Measurements from ENCODE around the gene RXFP1.

Gene RXFP1

GRCh38 chr4:158496030-158496741, 25.5 kb upstream of the RXFP1 start:
- CTCF ChIA-PET: interaction anchor here (0.6 to 1.5 kb wide), 10 partner anchors 12 to 354 kb away, joined by 3 to 8 read pairs (median 4); no protein-coding TSS in a partner anchor
- POLR2A ChIA-PET: no interaction called here
- peak; percentile 54 for DNase-seq (ENCODE audit: extremely low spot score)
- TF ChIP-seq LEF1 (IDR thresholded peaks at IDR 0.05; ENCODE audit: borderline replicate concordance): no peak
- no peak for TF ChIP-seq BHLHE40 (IDR thresholded peaks at IDR 0.05; ENCODE audit: borderline replicate concordance)
- no peak for TF ChIP-seq NFRKB (IDR thresholded peaks at IDR 0.05)
- TF ChIP-seq L3MBTL2 (conservative IDR thresholded peaks at IDR 0.05): no peak
- no peak for TF ChIP-seq SP1 (IDR thresholded peaks at IDR 0.05)
- TF ChIP-seq FOXM1 (IDR thresholded peaks at IDR 0.05; ENCODE audit: borderline replicate concordance): no peak
- TF ChIP-seq ARNT (IDR thresholded peaks at IDR 0.05): no peak
- no peak for TF ChIP-seq FOXK2 (IDR thresholded peaks at IDR 0.05)
- TF ChIP-seq SUZ12 (IDR thresholded peaks at IDR 0.05): no peak
- no peak for TF ChIP-seq HDGF (IDR thresholded peaks at IDR 0.05; ENCODE audit: borderline replicate concordance)
- TF ChIP-seq CTBP1 (IDR thresholded peaks at IDR 0.05; ENCODE audit: borderline replicate concordance): no peak
- TF ChIP-seq ELF4 (IDR thresholded peaks at IDR 0.05): no peak
- TF ChIP-seq FOXA1 (IDR thresholded peaks at IDR 0.05): no peak
- no peak for TF ChIP-seq TARDBP (IDR thresholded peaks at IDR 0.05)

- CTCF ChIA-PET: no interaction called here
- TF ChIP-seq SP1 (IDR thresholded peaks at IDR 0.05): no peak
- TF ChIP-seq SUZ12 (IDR thresholded peaks at IDR 0.05): no peak
- TF ChIP-seq LEF1 (IDR thresholded peaks at IDR 0.05; ENCODE audit: borderline replicate concordance): no peak
- no peak for TF ChIP-seq CTBP1 (IDR thresholded peaks at IDR 0.05; ENCODE audit: borderline replicate concordance)
- no peak for TF ChIP-seq FOXM1 (IDR thresholded peaks at IDR 0.05; ENCODE audit: borderline replicate concordance)
- no peak for TF ChIP-seq ELF4 (IDR thresholded peaks at IDR 0.05)
- no peak for TF ChIP-seq FOXK2 (IDR thresholded peaks at IDR 0.05)
- no peak for TF ChIP-seq FOXA1 (IDR thresholded peaks at IDR 0.05)
- no peak for TF ChIP-seq HDGF (IDR thresholded peaks at IDR 0.05; ENCODE audit: borderline replicate concordance)
- TF ChIP-seq L3MBTL2 (conservative IDR thresholded peaks at IDR 0.05): no peak
- no peak for TF ChIP-seq PKNOX1 (IDR thresholded peaks at IDR 0.05)
- TF ChIP-seq ZNF384 (IDR thresholded peaks at IDR 0.05): no peak
- TF ChIP-seq TARDBP (IDR thresholded peaks at IDR 0.05): no peak
- DNase-seq (ENCODE audit: extremely low spot score): no peak
- POLR2A ChIA-PET: no interaction called here
Observed at GRCh38 chr4:158500054-158500453, 21.6 kb upstream of the RXFP1 start.

- POLR2A ChIA-PET: no interaction called here
- CTCF ChIA-PET: interaction anchor here (2.1 kb wide), 1 partner anchor 17 kb away, joined by 8 read pairs; no protein-coding TSS in a partner anchor
- TF ChIP-seq TARDBP (IDR thresholded peaks at IDR 0.05) (no peak), FOXA1 (IDR thresholded peaks at IDR 0.05) (no peak), CTBP1 (IDR thresholded peaks at IDR 0.05; ENCODE audit: borderline replicate concordance) (no peak), NFRKB (IDR thresholded peaks at IDR 0.05) (no peak), LEF1 (IDR thresholded peaks at IDR 0.05; ENCODE audit: borderline replicate concordance) (no peak), FOXM1 (IDR thresholded peaks at IDR 0.05; ENCODE audit: borderline replicate concordance) (no peak), SUZ12 (IDR thresholded peaks at IDR 0.05) (no peak), ELF4 (IDR thresholded peaks at IDR 0.05) (no peak), ZNF384 (IDR thresholded peaks at IDR 0.05) (no peak), SP1 (IDR thresholded peaks at IDR 0.05) (no peak), ARNT (IDR thresholded peaks at IDR 0.05) (no peak), HDGF (IDR thresholded peaks at IDR 0.05; ENCODE audit: borderline replicate concordance) (no peak)
- no peak for DNase-seq (ENCODE audit: extremely low spot score)
Observed at GRCh38 chr4:158513256-158513655, 8.4 kb upstream of the RXFP1 start.

- ChIA-PET CTCF (no interaction called here), POLR2A (no interaction called here)
- TF ChIP-seq ELF4 (IDR thresholded peaks at IDR 0.05) (no peak), SUZ12 (IDR thresholded peaks at IDR 0.05) (no peak), NFRKB (IDR thresholded peaks at IDR 0.05) (no peak), FOXM1 (IDR thresholded peaks at IDR 0.05; ENCODE audit: borderline replicate concordance) (no peak)
- no peak for DNase-seq (ENCODE audit: extremely low spot score)
Observed at GRCh38 chr4:158519226-158519625, 2.5 kb upstream of the RXFP1 start.

- CTCF ChIA-PET: no interaction called here
- TF ChIP-seq BHLHE40 (IDR thresholded peaks at IDR 0.05; ENCODE audit: borderline replicate concordance): no peak
- no peak for TF ChIP-seq ARNT (IDR thresholded peaks at IDR 0.05)
- TF ChIP-seq SP1 (IDR thresholded peaks at IDR 0.05): no peak
- no peak for TF ChIP-seq PKNOX1 (IDR thresholded peaks at IDR 0.05)
- TF ChIP-seq ZNF384 (IDR thresholded peaks at IDR 0.05): no peak
- TF ChIP-seq CTBP1 (IDR thresholded peaks at IDR 0.05; ENCODE audit: borderline replicate concordance): no peak
- no peak for TF ChIP-seq FOXA1 (IDR thresholded peaks at IDR 0.05)
- no peak for TF ChIP-seq NFRKB (IDR thresholded peaks at IDR 0.05)
- TF ChIP-seq TARDBP (IDR thresholded peaks at IDR 0.05): no peak
- TF ChIP-seq SUZ12 (IDR thresholded peaks at IDR 0.05): no peak
- TF ChIP-seq ELF4 (IDR thresholded peaks at IDR 0.05): no peak
- no peak for TF ChIP-seq FOXM1 (IDR thresholded peaks at IDR 0.05; ENCODE audit: borderline replicate concordance)
- no peak for TF ChIP-seq HDGF (IDR thresholded peaks at IDR 0.05; ENCODE audit: borderline replicate concordance)
- no peak for TF ChIP-seq LEF1 (IDR thresholded peaks at IDR 0.05; ENCODE audit: borderline replicate concordance)
- no peak for TF ChIP-seq L3MBTL2 (conservative IDR thresholded peaks at IDR 0.05)
- no peak for TF ChIP-seq FOXK2 (IDR thresholded peaks at IDR 0.05)
- DNase-seq (ENCODE audit: extremely low spot score): no peak
- POLR2A ChIA-PET: no interaction called here
Observed at GRCh38 chr4:158523990-158524535, 2.4 kb downstream of the RXFP1 start.

- TF ChIP-seq NFRKB (IDR thresholded peaks at IDR 0.05) (no peak), FOXK2 (IDR thresholded peaks at IDR 0.05) (no peak), PKNOX1 (IDR thresholded peaks at IDR 0.05) (no peak)
Observed at GRCh38 chr4:158527516-158527915, 5.8 kb downstream of the RXFP1 start.

More at GRCh38 chr4:158527516-158527915, 5.8 kb downstream of the RXFP1 start:
- ChIA-PET POLR2A (no interaction called here), CTCF (no interaction called here)
- DNase-seq (ENCODE audit: extremely low spot score): no peak

Data from HEK293T (cell line).